Hypothalamus (tissue), 51 donors: Measurements from ENCODE around the gene CPEB3.
A peak's percentile ranks its signal among the peaks of the same experiment; 100 is the strongest.
"Not testable (repeated sequence)": the region's sequence is repeated elsewhere in the genome, so short reads cannot be mapped to it uniquely, and the experiment has no call there.

Experiments
- DNase-seq, 51 donors: peaks; one replicate each; lab custom pipeline; 2025; lab: John Stamatoyannopoulos, UW

The CPEB3 gene

GRCh38 chr10:92149261-92149660 lies 141.6 kb downstream of the CPEB3 start:
- no peak for DNase-seq

DNA sequence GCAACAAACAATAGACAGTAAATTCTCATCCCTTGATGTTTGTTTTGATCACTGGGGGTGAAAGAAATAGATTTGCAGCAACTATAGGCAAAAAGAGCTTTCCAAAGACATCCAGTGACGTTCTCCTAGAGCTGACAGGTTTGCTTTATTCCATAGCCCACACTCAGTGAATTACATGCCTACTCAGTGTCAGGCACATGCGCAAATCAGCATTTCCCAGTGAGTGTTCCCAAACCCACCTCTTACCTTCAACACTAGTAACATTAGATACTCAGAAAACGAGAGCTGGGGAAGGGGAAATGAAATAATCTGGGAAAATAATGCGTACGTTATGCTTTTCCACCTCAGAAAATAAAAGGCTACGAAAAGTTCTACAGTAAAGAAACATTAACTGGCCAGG lies 144.1 kb downstream of the CPEB3 start:
- peak in 1 of 51 donors; percentile 23 for DNase-seq

DNA sequence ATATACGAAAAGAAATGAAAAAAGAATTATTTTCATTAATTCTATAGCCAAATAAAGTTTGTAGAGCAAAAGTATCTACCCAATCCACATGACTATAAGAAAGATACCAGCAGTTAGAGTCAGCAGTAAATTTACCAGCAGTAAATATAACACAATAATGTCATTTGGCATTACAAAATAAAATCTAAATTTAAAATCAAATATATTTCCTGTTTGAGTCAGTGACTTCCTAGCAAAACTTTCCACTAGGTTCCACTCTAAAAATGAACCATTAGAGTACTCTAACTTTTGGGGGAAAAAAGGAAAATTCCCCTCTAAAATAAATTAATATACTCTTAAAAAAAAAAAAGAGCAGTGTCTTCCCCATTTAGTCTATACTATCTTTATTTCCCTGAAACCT lies 144.8 kb downstream of the CPEB3 start:
- DNase-seq = no peak

GRCh38 chr10:92142949-92143348 lies 147.9 kb downstream of the CPEB3 start:
- no peak for DNase-seq

GRCh38 chr10:92142512-92142911 lies 148.4 kb downstream of the CPEB3 start:
- DNase-seq = no peak

- DNase-seq = not testable (repeated sequence)
These were observed 149.7 kb downstream of the CPEB3 start for GRCh38 chr10:92141147-92141546.

DNA sequence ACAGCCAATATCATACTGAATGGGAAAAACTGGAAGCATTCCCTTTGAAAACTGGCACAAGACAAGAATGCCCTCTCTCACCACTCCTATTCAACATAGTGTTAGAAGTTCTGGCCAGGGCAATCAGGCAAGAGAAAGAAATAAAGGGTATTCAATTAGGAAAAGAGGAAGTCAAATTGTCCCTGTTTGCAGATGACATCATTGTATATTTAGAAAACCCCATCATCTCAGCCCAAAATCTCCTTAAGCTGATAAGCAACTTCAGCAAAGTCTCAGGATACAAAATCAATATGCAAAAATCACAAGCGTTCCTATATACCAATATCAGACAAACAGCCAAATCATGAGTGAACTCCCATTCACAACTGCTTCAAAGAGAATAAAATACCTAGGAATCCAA lies 156.8 kb downstream of the CPEB3 start:
- DNase-seq = not testable (repeated sequence)

DNA sequence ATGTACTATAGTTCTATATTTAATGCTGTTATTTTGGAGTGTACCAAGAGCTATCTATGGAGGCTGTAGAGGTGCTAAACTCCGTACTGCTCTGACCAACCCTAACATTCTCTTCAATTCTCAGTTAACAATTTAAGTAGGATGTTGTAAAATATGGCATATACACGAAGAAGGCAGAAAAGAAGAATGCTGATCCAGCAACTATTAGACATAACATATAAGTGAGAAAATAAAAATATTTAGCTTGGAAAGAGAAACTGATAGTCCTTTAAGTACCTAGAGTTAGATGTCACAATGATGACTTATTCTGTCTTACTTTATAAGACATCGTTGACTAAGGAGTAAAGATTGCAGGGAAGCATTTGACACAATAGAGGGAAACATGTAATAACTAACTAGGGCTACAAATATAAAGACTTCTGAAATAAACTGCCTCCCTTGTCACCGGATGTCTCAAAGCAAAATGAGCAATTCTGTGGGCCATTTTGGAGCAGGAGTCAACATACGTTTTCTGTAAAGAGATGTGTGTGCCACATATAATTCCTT lies 159.5 kb downstream of the CPEB3 start:
- DNase-seq = no peak

- no peak for DNase-seq
These were observed 160.1 kb downstream of the CPEB3 start for GRCh38 chr10:92130622-92131274.

DNA sequence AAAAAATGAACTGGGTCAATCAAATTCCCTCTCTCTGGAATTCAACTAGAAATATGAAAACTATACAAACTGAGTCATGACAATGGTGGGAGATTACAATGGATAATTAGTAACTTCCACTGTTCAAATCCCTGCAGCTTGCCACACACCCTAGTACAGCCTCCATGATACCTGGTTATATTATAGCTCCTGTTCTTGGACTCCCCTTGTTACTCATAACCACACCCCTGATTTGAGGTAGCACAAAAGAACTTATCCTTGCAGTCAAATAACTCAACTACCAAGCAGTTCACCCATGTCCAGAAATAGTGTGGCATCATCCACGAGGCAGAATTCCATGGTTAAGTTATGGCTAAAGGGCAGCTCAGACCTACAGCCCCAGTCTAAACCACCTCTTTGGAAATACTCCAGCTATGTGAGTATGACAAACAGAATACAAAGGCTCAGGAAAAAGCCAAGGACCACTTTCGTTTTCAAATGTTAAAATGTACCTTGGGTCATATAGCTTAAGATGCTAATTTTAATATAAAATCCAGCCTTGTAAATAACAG lies 164.7 kb downstream of the CPEB3 start:
- no peak for DNase-seq

GRCh38 chr10:92125144-92125543 lies 165.7 kb downstream of the CPEB3 start:
- DNase-seq = peak in 2 of 51 donors; percentile 5 to 8

DNA sequence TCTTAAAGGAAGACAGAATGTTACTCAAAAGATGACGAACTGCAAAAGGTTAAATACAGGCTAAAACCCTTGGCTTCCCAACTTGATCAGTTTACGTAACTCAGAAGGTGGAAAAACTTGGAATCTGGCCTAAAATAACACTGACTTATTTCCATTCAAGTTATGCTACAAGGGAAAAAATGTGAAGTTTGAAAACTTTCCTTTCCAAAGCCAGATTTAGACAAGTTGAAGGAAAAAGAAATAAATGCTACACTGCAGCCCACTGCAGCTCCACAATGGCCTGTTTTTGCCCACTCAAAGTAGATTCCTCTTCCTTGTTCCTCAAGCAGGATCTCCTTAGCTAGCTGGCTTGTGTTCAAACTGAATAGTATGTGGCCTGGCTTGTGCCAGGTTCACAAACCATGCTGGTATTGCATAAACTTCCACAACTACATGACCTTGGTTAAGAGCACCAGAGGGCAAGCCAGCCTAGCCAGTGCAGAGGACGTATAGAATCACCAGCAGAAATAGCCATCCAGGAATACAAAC lies 166.2 kb downstream of the CPEB3 start:
- DNase-seq = no peak

DNA sequence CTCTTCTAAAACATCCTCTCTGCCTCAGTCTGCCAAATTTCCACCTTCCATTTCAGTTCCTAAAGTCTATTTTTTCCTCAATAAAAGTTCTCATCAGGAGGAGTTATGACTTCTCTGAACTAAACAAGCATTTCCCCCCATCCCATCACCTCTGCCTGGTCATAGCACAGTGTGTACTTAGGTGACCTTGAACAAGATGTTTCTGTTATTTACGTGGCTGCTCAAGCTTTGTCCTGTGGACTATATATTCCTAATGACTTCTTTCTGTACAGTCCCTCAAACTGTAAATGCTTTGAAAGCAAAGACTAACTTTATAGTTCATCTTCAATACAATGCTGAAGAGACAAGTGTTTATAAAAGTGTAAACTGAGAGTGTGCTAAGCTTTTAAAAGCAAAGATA lies 166.9 kb downstream of the CPEB3 start:
- no peak for DNase-seq

DNA sequence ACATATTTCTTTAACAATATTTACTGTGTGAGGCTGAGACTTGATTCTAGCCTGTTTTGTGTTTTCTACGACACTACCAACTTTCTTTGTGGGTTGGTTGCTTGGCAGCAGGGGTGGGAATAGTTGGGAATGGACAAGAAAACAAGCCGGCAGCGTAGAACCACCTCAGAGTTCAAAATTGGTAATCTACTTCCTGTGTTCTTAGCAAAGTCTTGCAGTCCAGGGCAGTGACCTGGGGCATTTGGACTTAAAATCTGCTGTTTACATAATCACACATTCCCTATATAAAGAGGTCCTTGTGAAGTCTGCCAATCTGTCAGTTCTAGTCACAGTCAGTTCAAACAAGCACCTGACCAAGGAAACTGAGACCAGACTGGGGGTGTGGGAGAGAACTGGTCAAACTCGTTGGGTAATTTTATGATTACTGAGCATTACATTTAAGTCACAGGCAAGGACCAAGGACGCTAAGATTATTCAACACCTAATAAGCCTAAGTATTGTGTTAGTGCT lies 167.9 kb downstream of the CPEB3 start:
- peak in 2 of 51 donors; percentile 8 to 21 for DNase-seq

GRCh38 chr10:92121686-92122492 lies 169.0 kb downstream of the CPEB3 start:
- DNase-seq = no peak

- no peak for DNase-seq
These were observed 171.5 kb downstream of the CPEB3 start for GRCh38 chr10:92119340-92119739.

- DNase-seq = not testable (repeated sequence)
These were observed 176.0 kb downstream of the CPEB3 start for GRCh38 chr10:92114917-92115316.

GRCh38 chr10:92113911-92114600 lies 176.8 kb downstream of the CPEB3 start:
- DNase-seq = no peak

DNA sequence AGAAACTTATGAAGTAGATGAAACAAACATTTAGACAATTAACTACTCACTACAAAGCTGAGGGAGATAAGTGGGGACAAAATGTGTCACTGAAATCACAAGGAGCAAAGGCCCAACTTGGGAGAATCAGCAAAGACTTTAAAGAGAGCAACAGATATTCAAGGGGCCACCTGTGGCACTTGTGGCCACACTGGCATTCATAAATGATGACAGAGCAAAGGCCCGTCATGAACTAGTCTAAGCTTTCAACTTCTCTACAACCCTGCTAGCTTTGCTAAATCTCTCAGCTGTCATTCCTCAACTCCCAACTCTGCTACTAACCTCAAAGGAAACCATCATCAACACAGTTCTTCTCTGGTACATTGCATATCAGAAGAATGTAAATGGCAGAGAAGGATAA lies 178.4 kb downstream of the CPEB3 start:
- no peak for DNase-seq

DNA sequence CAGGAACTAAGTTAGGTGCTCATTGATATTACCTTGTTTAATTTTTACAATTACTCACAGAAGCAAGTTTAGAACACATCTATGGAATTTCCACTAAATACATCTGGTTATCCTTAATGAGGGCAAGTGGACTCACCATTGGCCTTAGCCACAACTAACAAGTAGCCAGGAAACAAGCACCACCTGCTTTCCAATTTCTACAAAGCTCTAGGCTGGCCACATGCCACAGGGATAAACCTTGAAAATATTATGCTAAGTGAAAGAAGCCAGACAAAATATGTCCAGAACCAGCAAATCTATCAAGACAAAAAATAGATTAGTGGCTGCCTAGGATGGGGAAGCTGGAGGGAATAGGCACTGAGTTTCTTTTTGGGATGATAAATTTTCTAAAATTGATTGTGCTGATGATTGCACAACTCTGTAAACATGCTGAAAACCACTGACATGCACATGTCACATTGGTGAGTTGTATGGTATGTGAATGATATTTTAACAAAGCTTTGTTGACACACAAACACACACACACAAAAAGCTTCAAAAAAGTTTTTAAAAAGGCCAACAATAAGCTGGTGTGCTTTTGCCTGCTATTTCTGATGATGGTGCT lies 179.4 kb downstream of the CPEB3 start:
- no peak for DNase-seq
